ENCODE data around the gene NOM1.

Gene NOM1

DNA sequence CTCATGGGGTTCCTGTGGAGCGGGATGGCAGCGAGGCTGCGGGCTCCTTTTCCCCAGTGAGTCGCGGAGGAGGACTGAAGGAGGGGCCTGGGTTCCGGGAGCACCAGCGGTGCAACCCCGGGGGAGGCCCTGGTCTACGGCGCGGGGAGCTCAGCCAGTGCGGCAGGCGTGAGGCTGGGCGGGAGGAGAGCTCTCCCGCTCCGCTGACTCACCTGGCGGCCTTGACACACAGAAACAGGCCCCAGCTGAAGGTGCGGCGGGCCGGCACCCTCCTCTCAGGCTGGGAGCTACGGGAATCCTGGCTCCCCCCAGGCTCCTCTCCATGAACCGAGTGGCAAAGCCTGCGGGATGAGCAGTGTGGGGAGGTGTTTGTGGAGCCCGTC is 6.8 kb upstream of the NOM1 start:
- no peak for TF ChIP-seq CTCF (conservative IDR thresholded peaks at IDR 0.05; ENCODE audit: low read depth)
- no peak overlapping the region for H3K27ac ChIP-seq
- no peak for DNase-seq (ENCODE audit: low spot score)
- ChIA-PET POLR2A (ENCODE audit: low non-redundant PET) (no interaction called here), CTCF (no interaction called here)

DNA sequence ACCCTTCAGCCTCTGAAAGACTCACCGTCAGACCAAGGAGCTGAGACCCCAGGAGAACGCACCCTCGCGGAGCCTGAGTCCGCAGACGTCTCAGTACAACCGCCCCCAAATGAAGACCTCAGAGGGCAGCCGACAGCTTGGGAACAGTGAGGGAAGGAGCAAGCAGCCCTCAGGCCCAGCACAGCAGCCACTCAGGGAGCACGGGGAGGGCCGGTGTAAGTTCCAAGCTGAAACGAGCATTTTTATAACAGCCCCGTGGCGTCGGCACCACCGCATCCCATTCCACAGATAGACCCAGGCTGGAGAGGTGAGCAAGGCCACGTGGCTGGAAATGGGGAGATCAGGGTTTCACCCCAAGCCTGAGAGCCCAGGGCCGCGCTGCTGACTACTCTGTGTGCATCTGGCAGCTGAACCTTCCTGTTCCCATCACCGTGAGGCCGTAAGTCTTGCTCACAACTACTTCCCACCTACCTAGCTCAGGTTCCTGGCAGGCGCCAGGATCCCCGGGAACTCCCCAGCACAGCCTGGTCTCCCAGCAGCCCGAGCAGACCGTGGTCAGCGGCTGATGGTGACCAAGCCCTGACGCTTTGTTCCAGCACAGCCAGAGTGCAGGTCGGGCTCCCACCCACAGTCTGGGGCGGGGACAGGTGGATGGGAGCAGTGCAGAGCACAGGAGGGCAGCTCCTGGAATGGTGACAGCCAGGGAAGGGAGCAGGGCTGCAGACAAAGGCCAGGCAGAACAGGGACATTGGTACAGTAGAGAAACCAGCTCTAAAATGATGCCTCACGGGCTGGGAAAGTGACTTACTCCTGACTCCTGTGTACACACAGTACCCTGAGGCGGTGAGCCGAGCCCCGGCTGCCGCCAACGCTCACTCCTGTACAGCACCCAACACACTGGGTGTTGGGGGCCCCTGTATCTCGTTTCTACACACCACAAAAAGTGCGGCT is 6.1 kb upstream of the NOM1 start:
- CTCF ChIA-PET, result no interaction called here
- H3K27ac ChIP-seq, result no peak overlapping the region

DNA sequence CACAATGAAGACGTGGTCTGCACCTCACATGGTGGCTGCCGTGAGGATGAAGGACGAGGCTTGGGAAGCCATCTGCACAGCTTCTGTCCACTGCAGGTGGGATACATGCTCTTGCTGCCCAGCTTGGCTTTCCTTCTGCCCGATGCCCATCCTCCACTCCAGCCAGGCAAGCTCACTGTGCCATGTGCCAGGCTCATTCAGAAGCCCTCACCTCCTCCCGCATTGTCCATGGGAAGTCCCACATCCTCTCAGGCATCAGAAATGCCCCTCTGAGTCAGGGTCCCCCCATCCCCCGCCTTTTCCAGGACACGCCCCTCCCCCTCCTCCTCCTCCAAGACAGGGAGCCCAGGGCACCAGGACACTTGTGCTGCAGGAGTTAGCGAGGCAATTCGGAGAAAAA is 4.6 kb upstream of the NOM1 start:
- ChIA-PET CTCF (no interaction called here), POLR2A (ENCODE audit: low non-redundant PET) (interaction anchor here (0.5 kb wide), 1 partner anchor 66 kb away, joined by 3 read pairs; the partner anchor contains the start of gene MNX1)
- no peak for TF ChIP-seq CTCF (conservative IDR thresholded peaks at IDR 0.05; ENCODE audit: low read depth)
- H3K27ac ChIP-seq, result no peak overlapping the region
- DNase-seq (ENCODE audit: low spot score), result no peak

More for the DNA sequence above, 6.1 kb upstream of the NOM1 start:
- POLR2A ChIA-PET (ENCODE audit: low non-redundant PET), result no interaction called here
- no peak for TF ChIP-seq CTCF (conservative IDR thresholded peaks at IDR 0.05; ENCODE audit: low read depth)
- DNase-seq (ENCODE audit: low spot score), result no peak

DNA sequence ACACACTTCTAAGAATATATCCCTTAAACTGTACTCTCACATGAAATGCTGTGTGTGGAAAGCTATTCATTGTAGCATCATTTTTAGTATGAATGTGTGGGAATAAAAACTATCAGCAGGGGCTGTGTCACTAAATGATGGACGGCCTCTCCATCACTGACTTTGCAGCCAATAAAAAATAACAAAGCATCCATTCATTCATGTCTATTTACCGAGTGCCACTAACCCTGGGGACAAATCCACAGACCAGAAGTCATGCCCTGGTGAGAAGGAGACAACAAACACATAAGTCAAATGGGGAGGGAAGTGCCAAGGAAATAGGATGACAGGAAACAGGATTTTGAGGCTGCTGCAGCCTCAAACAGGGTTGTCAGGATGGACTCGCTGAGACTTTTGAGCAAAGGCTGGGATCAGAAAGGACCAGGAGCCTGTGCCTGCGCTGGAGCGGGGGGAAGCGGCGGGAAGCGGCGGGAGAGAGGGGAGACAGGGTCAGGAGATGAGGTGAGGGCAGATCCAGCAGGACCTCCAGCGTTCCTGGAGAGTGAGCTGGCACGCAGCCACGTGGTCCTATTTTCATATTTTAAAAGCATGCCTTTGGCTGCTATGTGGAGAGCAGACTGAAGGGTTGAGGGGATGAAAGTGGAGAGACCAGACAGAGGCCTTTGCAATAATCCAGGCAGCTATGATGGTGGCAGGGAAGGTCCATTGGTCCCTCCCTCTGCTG is 2.2 kb upstream of the NOM1 start:
- TF ChIP-seq CTCF (conservative IDR thresholded peaks at IDR 0.05; ENCODE audit: low read depth), result no peak
- ChIA-PET CTCF (no interaction called here), POLR2A (ENCODE audit: low non-redundant PET) (no interaction called here)
- DNase-seq (ENCODE audit: low spot score), result no peak
- H3K27ac ChIP-seq, result no peak overlapping the region

DNA sequence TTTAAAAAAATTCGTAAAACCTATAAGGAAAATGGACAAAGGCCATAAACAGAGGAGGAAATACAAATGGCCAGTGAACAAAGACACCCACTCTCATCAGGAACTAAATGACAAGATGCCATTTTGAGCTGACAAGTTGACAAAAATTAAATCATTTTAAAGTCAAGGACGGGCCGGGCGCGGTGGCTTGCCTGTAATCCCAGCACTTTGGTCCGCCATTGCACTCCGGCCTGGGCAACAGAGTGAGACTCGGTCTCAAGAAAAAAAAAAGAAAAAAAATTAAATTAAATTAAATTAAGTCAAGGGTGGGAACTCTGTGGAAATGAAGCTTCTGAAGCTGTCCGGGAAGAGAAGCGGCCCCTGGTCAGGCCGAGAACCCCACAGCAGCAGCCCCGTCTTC is 1.2 kb upstream of the NOM1 start:
- H3K27ac ChIP-seq, result no peak overlapping the region; the same call in 1 of the 2 replicates
- CTCF ChIA-PET, result no interaction called here

More for the DNA sequence above, 1.2 kb upstream of the NOM1 start:
- DNase-seq (ENCODE audit: low spot score), result no peak
- no peak for TF ChIP-seq CTCF (conservative IDR thresholded peaks at IDR 0.05; ENCODE audit: low read depth)
- POLR2A ChIA-PET (ENCODE audit: low non-redundant PET), result no interaction called here
